Smooth muscle cell of the brain vasculature (primary cell): ENCODE measurements around the gene DNAH6.

ENCODE experiments used
- DNase-seq: peaks from one replicate; pipeline ENCODE4 v3.0.0-alpha.2; 2012; ENCODE audit warnings: low read depth, low spot score

The DNAH6 gene

GRCh38 chr2:84697895-84698294 lies 181.6 kb downstream of the DNAH6 start:
- DNase-seq: no peak

- no peak for DNase-seq
These were observed 183.7 kb downstream of the DNAH6 start for GRCh38 chr2:84700006-84700405.

DNA sequence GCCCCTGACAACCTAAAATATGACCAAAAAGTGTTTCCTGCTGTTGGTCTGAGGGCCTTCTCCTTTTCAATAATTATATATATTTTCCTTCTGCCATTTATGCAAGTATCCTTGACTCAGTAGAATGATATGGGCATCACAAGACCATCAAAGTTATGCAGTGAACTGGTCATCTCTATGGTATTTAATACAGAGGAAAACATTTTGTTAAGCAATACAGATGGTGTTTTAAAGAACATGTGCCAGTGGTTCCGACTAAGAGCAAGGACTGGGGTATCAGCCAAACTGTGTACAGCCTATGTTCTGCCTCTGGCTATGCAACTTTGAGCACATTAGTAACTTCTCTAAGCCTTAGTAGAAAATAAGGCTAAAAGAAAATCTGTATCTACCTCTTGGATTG lies 185.6 kb downstream of the DNAH6 start:
- no peak for DNase-seq

DNA sequence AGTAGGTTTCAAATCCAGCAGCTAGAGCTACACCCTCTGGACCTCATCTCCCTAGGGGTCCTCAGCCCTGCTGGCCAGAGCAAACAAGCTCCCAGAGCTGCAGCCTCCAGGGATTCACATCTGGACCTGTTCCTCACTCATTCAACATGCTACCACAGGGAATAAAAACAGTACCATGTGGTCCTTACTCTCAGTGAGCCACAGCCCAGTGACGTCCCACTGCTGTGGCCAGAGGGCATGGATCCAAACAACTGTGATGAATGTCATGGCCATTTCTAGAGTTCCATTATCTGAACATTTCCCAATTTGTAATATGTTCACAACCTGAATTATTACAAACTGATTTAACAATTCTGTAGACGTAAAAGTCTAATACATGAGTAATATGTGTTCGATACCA lies 186.6 kb downstream of the DNAH6 start:
- DNase-seq: no peak

GRCh38 chr2:84703831-84704230 lies 187.5 kb downstream of the DNAH6 start:
- no peak for DNase-seq

GRCh38 chr2:84704505-84705244 lies 188.4 kb downstream of the DNAH6 start:
- no peak for DNase-seq

- no peak for DNase-seq
These were observed 189.6 kb downstream of the DNAH6 start for GRCh38 chr2:84705858-84706257.

GRCh38 chr2:84708442-84708841 lies 192.1 kb downstream of the DNAH6 start:
- no peak for DNase-seq

- no peak for DNase-seq
These were observed 195.4 kb downstream of the DNAH6 start for GRCh38 chr2:84711651-84712050.

DNA sequence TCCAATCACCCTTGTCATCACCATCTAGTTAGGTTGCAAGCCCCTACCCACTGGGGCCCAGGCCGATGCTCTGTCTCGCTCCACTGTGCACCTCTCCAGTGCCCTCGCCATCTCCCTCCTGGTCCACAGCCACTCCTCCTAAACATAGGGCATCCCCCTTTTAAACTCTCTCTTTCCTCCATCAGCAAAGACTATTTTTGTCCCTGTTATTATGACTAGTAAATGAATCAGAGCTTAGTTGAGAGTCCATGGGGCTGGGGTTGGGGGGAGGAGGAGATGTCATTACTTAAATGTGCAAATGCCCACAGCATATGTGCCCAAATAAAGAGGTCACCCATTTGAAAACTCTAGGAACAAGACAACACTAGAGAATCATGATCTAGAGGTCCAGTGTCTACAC lies 197.1 kb downstream of the DNAH6 start:
- DNase-seq: no peak

- DNase-seq: no peak
These were observed 200.3 kb downstream of the DNAH6 start for GRCh38 chr2:84716564-84716963.

GRCh38 chr2:84717302-84717701 lies 201.0 kb downstream of the DNAH6 start:
- DNase-seq: no peak

DNA sequence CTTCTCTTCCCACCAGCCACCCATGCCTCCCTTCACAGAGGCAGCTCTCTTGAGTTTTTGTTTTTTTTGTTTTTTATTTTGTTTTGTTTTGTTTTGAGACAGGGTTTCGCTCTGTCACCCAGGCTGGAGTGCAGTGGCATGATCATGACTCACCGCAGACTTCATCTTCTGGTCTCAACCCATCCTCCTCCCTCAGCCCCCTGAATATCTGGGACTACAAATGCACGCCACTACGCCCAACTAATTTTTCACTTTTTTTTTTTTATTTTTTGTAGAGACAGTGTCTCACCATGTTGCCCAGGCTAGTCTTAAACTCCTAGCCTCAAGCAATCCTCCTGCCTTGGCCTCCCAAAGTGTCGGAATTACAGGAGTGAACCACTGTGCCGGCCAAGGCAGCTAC lies 203.1 kb downstream of the DNAH6 start:
- no peak for DNase-seq

DNA sequence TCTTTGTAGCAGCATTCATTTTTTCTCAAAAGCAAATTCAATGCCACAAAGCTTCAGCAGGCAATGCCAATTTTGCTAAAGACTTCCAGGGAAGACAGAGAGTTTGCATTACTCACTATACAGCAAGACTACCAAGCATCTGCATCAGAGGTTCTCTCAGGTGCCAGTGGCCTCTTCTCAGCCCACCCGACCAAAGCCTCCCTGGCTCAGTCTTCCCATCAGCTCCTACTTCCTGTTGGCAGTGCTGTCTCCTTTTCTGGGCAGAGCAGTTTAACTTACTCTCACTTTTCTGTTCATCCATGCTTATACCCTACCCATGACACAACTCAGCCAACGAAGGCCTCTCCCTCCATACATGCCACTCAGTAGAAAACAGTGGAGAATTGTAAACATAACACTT lies 207.5 kb downstream of the DNAH6 start:
- no peak for DNase-seq

GRCh38 chr2:84725717-84726116 lies 209.4 kb downstream of the DNAH6 start:
- no peak for DNase-seq

- DNase-seq: no peak
These were observed 211.0 kb downstream of the DNAH6 start for GRCh38 chr2:84727315-84727714.

- no peak for DNase-seq
These were observed 212.9 kb downstream of the DNAH6 start for GRCh38 chr2:84729224-84729623.

DNA sequence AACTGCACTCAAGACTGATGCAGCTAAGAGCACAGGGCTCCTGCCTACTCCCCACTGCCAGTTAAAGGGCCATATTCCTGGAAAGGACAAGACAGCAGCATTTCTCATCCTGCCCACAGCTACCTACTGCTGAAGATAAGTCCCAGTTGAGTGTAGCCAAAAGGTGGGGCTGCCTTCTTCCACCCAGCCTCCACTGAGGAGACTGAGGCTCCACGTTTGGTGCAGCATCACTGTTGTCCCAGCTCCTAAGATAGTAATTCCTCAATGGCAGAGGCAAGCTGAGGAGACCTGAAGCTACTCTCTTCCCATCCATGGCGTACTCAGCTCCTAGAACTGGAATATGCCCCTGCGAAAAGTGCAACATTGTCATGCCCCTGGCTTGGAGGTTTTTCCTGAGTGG lies 214.9 kb downstream of the DNAH6 start:
- no peak for DNase-seq

- DNase-seq: no peak
These were observed 216.8 kb downstream of the DNAH6 start for GRCh38 chr2:84732897-84733778.

DNA sequence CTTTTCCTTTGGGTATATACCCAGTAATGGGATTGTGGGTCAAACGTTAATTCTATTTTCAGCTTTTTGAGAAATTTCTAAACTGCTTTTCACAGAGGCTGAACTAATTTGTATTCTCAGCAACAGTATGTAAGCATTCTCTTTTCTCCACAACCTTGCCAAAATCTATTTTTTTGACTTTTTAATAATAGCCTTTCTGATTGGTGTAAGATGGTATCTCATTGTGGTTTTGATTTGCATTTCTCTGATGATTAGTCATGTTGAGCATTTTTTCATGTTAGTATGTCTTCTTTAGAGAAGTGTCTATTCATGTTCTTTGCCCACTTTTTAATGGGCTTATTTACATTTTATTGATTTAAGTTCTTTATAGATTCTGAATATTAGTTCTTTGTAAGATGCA lies 219.1 kb downstream of the DNAH6 start:
- no peak for DNase-seq

GRCh38 chr2:84741182-84741822 lies 225.0 kb downstream of the DNAH6 start:
- DNase-seq: no peak

DNA sequence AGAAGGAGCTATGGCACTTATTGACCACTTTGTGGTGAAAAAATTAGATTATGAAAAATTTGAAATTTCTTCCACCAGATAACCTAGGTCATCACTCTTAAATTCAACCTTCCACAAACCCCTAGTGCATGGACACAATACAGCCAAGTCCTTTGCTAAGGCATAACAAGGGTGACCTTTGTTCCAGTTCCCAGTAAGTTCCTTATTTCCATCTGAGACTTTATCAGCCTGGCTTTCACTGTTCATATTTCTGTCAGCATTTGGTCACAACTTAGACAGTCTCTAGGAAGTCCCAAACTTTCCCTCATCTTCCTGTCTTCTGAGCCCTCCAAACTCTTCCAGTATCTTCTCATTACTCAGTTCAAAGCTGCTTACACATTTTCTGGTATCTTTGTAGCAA lies 232.0 kb downstream of the DNAH6 start:
- DNase-seq: no peak

DNA sequence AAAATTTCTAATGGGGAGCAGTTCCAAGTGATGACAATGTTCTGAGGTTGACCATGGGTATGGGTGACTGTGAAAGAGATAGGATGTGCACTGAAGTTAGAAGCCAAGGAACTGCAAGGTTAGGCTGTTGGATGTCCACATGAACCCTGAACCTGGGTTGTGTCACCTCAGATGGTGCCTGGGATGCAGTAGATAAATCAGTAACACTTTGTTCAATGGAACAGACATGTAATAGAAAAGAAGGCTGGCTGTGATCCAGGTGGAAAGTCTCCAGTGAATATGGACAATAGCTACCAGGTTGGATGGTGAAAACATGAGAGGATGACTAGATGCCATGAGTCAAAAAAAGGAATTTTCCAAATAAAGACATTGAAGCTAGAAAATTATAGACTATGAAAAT lies 233.1 kb downstream of the DNAH6 start:
- no peak for DNase-seq
